Measurements from ENCODE around the gene GALNT10.

Gene GALNT10, protein sequence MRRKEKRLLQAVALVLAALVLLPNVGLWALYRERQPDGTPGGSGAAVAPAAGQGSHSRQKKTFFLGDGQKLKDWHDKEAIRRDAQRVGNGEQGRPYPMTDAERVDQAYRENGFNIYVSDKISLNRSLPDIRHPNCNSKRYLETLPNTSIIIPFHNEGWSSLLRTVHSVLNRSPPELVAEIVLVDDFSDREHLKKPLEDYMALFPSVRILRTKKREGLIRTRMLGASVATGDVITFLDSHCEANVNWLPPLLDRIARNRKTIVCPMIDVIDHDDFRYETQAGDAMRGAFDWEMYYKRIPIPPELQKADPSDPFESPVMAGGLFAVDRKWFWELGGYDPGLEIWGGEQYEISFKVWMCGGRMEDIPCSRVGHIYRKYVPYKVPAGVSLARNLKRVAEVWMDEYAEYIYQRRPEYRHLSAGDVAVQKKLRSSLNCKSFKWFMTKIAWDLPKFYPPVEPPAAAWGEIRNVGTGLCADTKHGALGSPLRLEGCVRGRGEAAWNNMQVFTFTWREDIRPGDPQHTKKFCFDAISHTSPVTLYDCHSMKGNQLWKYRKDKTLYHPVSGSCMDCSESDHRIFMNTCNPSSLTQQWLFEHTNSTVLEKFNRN

DNA sequence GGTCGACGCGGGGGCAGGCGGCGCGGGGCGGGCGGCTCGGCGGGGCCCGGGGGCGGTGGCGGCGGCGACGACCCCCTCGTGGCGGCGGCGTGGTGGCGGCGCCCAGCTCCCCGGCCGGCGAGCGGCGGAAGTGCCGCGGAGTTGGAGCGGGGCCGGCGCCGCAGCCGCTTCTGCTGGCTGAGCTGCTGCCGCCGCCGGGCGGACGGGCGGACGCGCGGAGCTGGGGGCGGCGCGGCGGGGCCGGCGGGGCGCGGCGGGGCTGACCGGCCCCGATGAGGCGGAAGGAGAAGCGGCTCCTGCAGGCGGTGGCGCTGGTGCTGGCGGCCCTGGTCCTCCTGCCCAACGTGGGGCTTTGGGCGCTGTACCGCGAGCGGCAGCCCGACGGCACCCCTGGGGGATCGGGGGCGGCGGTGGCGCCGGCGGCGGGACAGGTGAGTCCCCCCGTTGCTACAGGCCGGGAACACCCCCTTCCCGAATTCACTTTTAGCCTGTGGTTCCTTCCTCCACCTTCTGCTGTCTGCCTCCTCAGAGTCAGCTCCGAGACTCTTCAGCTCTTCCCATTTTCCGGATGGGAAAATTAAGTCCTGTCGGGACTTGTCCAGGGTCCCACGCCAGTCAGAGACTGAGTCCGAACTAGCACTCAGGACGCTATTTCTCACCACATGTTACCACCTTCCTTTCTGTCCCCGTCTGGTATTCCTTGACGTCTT, at the start of gene GALNT10:
Gene GALNT10, plus strand, starts transcription at position 139 of the 710 bp plus-strand sequence. Its CDS starts 134 bp downstream, at position 273.
- Mint-ChIP-seq H3K27me3 (ENCODE audit: low read depth) (peaks cover 30% of the 10 kb centered on the region), H3K9me3 (no peaks in the 10 kb centered on the region), H3K4me1 (peaks cover 55% of the 10 kb centered on the region), H3K36me3 (ENCODE audit: low read depth) (no peaks in the 10 kb centered on the region), H3K27ac (peak within 1 kb of the TSS; percentile 85 to 96 (median 87)), H3K4me3 (peak within 1 kb of the TSS; percentile 93 to 95 (median 94))
- TF ChIP-seq, protein P1, sequence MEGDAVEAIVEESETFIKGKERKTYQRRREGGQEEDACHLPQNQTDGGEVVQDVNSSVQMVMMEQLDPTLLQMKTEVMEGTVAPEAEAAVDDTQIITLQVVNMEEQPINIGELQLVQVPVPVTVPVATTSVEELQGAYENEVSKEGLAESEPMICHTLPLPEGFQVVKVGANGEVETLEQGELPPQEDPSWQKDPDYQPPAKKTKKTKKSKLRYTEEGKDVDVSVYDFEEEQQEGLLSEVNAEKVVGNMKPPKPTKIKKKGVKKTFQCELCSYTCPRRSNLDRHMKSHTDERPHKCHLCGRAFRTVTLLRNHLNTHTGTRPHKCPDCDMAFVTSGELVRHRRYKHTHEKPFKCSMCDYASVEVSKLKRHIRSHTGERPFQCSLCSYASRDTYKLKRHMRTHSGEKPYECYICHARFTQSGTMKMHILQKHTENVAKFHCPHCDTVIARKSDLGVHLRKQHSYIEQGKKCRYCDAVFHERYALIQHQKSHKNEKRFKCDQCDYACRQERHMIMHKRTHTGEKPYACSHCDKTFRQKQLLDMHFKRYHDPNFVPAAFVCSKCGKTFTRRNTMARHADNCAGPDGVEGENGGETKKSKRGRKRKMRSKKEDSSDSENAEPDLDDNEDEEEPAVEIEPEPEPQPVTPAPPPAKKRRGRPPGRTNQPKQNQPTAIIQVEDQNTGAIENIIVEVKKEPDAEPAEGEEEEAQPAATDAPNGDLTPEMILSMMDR (IDR thresholded peaks at IDR 0.05; ENCODE audit: unreplicated experiment in 3 of 3): no peak

DNA sequence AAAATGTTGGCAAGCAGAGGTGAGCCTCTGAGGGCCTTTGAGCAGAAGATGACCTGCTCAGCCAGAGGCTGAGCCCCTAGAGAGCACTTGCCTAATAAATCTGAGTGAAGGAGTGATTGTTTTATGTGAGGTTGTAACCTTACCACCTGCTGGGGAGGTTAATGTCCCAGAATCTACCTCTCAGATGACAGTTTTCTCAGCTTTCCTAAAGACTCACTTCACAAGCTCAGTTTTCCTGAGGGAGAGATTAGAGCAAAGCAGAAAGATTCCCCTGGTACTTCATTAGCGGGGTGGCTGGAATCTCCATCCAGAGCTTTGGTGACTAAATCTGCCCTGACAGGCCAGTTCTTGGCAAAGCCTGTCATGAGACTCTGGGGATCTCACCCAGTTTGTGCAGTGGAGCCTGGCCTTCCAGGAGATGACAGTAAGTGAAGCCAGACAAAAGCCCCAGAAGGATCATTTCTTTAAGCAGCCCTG, 48.8 kb upstream of the GALNT10 start:
- H3K27ac Mint-ChIP-seq: peak overlapping the region in 1 of 3 experiments; percentile 9
- TF ChIP-seq, protein P1 (IDR thresholded peaks at IDR 0.05; ENCODE audit: unreplicated experiment in 3 of 3): no peak
- H3K9me3 Mint-ChIP-seq: no peaks in the 10 kb centered on the region
- no peak overlapping the region for H3K4me3 Mint-ChIP-seq
- no peaks in the 10 kb centered on the region for H3K36me3 Mint-ChIP-seq (ENCODE audit: low read depth)
- H3K27me3 Mint-ChIP-seq (ENCODE audit: low read depth): peaks cover 27% of the 10 kb centered on the region
- peaks cover 20% of the 10 kb centered on the region for H3K4me1 Mint-ChIP-seq

DNA sequence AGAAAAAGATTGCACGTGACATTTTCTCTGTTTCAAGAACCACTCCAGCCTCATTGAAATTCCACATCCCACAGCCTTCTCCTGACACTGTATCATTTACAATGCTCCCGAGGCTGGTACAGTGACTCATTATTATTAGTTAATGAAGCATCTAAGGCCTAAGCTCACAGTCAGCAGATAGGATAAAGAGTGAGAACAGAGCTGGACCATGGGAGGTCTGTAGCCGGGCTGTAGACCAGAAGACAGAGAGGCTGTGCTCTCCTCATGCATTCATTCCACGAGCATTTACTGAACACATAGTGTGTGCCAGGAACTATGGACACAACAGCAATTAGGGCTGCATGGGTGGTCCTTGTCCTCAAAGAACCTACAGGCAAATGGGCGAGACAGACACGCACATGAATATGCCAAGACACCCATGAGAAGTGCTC, 47.3 kb upstream of the GALNT10 start:
- no peaks in the 10 kb centered on the region for H3K9me3 Mint-ChIP-seq
- TF ChIP-seq, protein P1 (IDR thresholded peaks at IDR 0.05; ENCODE audit: unreplicated experiment in 3 of 3): no peak
- H3K27me3 Mint-ChIP-seq (ENCODE audit: low read depth): peaks cover 27% of the 10 kb centered on the region
- H3K4me3 Mint-ChIP-seq: no peak overlapping the region
- peaks cover 20% of the 10 kb centered on the region for H3K4me1 Mint-ChIP-seq
- H3K27ac Mint-ChIP-seq: no peak overlapping the region
- H3K36me3 Mint-ChIP-seq (ENCODE audit: low read depth): no peaks in the 10 kb centered on the region

DNA sequence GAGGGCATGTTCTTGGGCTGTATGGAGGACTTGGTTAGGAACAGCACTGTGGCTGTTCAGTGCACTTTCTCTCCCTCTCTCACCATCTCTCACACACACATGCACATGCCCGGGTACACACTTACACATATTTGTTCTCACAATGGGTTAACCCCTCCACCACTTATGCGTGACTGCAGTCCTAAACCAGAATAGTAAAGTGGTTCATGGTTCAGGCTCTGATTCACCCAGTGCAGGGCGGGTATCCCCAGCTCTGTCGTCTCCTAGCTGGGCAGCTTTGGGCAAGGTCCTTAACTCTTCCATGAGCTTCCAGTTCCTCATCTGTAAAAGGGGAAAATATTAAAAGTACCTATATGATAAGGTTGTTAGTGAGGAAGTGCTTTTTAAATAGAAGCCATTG, 45.3 kb upstream of the GALNT10 start:
- no peaks in the 10 kb centered on the region for H3K9me3 Mint-ChIP-seq
- H3K4me1 Mint-ChIP-seq: peaks cover 10% of the 10 kb centered on the region

DNA sequence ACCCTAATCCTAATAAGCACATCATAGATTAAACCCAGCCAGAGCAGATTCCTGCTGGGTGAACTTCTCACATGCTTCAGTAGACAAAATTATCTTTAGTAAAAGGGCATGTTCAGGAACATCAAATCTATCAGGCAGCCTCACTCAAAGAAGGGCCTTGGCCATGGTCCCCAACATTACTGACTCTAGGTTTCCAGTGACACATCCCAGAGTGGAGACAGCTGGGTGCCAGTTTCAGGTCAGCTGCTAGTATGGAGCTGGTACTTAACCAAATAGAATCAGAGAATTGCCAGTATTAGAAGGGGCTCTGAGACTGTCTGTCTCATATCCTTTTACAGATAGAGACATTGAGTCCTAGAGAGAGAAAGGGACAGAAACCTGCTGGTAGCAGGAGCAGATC, 44.1 kb upstream of the GALNT10 start:
- peaks cover 13% of the 10 kb centered on the region for H3K27me3 Mint-ChIP-seq (ENCODE audit: low read depth)
- peaks cover 8% of the 10 kb centered on the region for H3K4me1 Mint-ChIP-seq
- no peaks in the 10 kb centered on the region for H3K36me3 Mint-ChIP-seq (ENCODE audit: low read depth)
- H3K9me3 Mint-ChIP-seq: no peaks in the 10 kb centered on the region
- no peak overlapping the region for H3K27ac Mint-ChIP-seq
- H3K4me3 Mint-ChIP-seq: no peak overlapping the region
- TF ChIP-seq, protein P1 (IDR thresholded peaks at IDR 0.05; ENCODE audit: unreplicated experiment in 3 of 3): no peak

More for the DNA sequence above, 45.3 kb upstream of the GALNT10 start:
- Mint-ChIP-seq H3K27me3 (ENCODE audit: low read depth) (peaks cover 18% of the 10 kb centered on the region), H3K36me3 (ENCODE audit: low read depth) (no peaks in the 10 kb centered on the region), H3K4me3 (no peak overlapping the region), H3K27ac (no peak overlapping the region)
- TF ChIP-seq, protein P1 (IDR thresholded peaks at IDR 0.05; ENCODE audit: unreplicated experiment in 3 of 3): no peak
